Measurements from ENCODE around the gene PARD6G.

The PARD6G gene

DNA sequence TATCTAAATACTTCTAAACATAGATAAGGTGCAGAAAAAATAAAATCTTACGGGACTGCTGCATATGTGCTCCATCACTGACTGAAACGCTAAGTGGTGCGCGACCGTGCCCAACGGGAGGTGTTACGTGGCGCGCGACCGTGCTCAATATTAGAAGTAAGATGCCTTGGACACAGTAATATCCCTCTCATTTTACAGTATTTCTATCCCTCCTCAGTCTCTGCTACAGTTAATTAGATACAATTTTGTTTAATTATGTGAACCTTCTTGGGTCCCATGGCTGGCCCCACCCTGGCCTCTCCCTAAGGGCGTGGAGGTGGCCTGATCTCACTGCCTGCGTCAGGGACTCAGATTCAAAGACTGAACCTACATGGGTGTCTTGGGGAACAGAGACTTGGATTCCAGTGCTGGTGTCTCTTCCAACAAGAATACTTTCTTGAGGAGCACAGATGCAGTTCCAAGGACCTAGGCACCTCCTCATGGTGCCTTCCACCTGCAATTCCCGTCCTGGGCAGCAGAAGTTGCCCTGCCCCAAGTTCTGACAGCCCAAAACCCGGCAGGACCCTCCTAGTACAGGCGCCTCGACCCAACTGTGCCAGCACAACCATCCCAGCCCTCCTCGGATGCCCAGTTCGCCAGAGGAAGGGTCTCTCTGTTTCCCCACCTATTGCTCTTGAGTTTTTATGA lies 59.2 kb downstream of the PARD6G start:
- no peak for DNase-seq

DNA sequence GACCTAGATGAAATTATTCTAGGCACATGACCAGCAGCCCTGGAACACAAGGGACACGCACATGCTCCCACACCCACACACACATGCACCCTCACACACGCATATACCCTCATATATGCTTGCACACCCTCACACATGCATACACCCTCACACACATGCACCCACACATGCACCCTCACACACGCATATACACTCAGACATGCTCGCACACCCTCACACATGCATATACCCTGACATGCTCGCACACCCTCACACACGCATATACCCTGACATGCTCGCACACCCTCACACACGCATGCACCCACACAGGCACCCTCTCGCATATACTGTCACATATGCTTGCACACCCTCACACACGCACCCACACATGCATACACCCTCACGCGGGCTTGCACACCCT lies 61.8 kb downstream of the PARD6G start:
- no peak for DNase-seq

DNA sequence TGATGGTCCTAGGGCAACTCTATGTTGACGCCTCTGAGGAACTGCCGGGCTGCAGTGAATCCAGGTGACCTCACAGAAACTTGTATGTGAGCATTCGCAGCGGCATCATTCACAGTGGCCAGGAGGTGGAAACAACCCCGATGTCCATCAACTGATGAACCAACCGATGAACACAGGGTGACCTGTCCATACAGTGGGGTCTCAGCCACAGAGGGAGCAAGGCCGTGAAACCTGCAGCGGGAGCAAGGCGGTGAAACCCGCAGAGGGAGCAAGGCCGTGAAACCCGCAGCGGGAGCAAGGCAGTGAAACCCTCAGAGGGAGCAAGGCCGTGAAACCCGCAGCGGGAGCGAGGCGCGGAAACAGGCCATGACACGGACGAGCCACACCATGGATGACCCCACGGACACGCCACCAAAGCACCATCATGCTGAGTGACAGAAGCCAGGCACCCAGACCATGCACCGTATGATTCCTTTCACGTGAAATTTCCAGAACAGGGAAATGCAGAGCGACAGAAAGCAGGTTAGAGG lies 63.0 kb downstream of the PARD6G start:
- no peak for DNase-seq

DNA sequence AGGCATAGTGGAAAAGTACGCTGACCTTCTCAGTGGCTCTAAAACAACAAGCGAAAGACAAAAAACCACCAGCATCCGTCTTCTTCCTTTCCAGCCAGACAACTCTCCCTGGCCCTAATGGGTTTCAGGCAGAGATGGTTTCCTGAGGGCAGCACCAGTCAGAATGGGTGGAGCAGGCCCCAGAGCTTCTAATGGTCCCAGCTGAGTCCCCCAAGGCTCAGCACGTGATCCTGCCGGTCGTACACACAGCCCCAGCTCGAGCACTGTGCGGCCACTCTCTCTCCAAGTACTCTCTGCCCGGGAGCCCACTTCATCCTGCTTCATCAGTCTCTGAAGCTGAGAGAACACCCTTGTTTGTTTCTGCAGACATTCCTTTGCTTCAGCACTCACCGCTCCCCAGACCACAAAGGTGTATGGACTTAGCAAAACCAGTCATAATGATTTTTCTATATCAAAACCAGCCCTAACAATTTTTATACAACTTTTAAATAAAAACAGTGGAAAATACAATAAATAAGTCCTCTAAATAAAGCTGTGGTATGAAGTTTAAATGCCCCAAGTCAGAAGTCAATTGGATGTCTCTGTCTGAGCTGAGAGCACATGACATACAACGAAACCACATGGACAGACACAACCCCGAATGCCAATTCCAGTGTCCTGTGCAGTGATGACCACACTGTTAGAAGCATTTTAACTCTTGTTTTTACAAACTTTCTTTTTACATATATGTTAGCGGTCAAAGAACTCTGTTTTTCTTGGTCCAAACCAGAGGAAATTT lies 63.9 kb downstream of the PARD6G start:
- no peak for DNase-seq

DNA sequence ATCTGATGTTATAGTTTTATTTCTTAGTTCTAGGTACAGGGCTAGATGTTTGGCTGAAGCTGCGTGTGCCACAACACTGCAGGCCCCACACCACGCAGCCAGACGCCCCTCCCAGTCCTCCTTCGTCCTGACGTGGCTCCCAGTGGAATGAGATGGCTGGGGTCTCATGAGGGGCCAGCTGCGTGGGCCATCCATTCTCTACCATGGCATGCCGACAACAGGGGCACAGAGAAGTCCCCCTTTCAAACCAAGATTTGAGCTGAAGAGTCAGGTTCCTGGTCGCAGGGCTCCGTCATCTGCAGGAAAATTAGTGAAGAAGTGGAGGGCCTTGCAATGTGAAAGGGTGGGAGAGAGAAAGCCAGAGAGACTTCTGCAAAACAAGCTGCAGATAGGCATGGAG lies 64.5 kb downstream of the PARD6G start:
- no peak for DNase-seq

DNA sequence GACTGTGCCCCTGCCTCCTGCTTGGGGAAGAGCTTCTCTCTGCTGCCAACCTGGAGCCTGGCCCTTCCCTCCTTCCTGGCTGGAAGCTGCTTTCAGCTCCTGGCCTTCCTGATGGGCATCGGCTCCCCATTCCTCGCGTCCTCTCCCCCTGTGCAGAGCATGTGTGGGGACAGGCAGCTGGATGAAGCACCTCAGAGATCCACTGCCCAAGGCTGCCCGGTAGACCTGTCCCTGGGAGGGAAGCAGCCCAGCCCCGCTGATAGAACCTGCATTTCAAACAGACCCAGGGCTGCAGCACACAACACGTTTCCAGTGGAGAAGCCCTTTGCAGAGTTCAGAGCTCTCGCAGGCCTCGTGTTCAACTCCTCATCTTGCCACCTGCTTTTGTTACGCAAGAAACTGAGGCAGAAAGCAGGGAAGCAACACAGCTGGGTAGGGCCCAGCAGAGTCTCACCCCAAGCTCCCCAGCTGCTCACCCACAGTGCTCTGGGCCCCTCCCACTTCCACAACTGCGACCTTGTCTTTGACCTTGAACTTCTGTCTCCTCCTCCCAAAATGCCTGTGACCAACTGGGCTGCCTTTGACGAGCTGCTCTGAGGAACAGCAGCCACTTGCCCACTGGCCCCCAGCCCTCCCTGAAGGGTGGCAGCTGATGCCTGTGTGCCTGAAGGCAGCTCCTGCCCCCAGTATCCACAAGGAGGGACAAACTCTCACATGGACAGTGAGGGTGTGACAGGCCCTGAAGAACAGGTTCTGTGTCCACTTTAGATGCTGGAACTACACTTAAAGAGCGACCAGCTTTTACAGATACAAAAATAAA lies 65.5 kb downstream of the PARD6G start:
- no peak for DNase-seq

DNA sequence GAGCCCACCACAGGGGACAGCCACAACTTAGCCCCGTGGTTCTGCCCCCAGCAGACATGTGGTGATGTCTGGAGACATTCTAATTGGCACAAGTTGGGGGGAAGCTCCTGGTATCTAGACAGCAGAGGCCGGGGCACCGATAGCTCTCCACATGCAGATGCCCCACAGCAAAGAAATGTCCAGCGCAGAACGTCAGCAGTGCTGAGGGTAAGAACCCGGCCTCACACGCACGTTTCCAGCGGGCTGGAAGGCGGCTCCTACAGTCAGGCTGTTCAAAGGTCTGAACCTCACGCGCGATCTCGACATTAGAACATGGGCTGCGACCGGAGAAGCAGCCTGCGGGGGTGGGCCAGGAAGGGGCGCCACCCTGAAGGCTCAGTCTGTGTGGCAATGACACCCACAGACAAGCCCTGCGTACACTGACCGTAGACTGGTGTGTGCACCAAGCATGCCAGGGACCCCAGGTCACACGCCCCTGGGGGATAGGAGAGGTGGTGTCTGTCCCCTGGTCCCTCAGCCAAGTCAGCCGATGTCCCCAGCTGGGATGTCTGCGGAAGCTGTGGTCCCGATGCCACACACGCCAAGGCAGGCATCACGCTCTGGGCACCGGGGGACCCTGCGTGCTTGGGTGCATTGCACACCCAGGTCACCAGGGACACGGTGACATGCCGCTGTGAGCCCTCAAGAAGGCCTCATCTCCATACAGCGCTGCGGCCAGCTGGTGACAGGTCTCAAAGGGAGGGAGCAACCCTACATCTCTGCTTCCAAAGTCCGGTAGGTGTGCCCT lies 66.3 kb downstream of the PARD6G start:
- no peak for DNase-seq

DNA sequence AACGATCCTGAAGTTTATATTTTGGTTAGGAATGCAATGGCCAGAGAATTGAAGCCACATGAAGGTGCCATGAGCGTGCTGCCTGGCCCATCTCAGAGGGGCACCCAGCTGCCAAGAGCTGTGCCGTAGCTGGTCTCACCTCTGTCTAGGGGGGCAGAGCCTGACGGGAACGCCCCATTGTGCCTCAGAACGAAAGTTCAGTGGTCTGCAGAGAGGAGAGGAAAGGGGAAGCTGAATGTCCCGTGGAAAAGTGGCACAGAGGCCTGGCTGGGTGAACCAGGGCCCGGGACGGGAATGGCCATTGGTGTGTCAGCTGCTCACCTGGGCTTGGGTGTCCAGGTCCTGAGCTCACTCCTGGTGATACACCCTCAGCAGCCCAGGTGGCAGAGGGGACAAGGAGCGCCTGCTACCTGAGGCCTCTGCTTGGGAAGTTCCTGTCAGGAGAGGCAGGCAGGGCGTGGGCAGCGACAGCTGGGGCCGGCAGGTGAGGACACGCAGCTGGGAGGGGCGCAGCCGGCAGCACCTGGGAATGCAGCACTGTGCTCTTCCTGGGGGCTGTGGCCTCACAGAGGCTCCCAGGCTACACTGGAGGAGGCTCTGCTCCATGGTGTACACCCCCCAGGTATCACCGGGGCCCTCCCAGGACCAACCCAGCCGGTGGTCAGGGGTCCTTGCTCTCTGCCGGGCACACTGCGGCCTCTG lies 67.3 kb downstream of the PARD6G start:
- no peak for DNase-seq

DNA sequence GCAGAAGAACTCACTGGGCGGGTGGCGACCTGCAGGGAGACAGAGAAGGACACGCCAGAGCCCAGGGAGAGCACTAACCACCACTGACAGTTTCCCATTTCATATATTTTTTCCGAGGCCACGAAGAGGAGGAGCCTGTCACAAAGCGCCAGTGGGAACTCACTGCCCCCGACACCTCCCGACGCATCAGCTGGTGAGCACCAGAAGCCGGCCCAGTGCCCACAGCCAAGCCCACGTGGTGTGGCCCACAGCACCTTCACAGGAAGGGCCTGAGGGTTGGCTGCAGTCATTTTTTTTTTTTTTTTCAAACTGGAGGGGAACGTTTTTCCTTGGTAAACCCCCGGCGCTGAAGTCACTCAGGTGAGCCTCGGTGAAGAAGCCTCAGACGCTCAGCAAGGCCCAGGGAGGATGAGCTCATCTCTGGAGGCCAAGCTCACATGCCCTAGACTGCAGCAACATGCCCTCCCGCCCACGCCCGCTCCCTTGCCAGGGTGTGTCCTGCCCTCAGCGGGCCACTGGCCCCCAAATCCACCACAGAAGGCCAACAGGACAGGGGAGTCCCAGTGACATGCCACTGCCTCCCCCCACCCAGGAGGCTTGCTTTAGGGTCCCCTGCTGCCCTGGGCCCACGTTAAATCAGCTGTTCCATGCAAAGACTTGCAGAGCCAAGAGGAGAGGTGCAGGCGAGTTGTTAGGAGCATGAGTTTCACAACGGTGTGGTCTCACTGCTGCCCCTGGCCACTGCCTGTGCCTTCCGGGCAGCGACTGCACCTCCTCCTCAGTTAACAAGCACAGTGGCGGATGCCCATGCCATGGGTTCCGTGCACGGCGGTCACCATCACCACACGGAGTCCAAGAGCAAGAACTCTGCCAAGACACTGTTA lies 68.1 kb downstream of the PARD6G start:
- DNase-seq = no peak

DNA sequence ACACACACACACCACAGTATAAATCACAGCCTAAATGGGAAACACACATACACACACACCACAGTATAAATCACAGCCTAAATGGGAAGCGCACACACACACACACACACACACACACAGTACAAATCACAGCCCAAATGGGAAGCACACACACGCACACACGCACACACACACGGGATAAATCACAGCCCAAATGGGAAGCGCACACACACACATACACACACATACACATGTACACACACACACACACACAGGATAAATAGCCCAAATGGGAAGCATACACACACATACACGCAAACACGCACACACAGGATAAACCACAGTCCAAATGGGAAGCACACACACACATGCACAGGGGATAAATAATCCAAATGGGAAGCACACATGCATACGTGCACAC lies 70.2 kb downstream of the PARD6G start:
- no peak for DNase-seq

DNA sequence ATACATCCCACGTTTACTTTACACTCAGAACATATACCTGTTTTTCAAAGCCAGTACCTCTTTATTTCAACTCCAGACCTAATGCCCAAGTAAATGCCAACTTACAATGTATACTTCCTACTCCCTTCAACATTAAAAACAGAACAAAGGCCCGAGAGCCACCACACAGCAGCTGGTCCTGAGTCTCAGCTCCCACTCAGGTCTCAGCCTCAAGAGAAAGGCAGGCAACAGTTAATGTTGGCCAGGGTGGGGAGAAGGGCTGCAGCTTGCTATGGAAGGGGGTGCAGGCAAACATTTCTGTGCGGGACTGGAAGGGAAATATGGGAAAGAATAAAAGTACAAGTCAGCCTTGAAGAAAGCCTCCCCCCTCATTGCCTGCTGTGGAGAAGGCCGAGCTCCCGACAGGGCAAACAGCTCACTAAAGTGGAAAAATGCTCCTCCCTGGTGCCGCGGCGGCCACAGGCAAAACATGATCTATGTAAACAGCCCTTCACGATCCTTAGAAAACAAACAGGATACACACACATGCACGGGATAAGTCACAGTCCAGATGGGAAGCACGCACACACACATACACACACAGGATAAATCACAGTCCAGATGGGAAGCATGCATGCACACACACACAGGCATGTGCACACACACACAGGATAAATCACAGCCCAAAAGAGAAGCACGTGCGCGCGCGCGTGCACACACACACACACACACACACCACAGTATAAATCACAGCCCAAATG lies 70.8 kb downstream of the PARD6G start:
- DNase-seq = no peak

DNA sequence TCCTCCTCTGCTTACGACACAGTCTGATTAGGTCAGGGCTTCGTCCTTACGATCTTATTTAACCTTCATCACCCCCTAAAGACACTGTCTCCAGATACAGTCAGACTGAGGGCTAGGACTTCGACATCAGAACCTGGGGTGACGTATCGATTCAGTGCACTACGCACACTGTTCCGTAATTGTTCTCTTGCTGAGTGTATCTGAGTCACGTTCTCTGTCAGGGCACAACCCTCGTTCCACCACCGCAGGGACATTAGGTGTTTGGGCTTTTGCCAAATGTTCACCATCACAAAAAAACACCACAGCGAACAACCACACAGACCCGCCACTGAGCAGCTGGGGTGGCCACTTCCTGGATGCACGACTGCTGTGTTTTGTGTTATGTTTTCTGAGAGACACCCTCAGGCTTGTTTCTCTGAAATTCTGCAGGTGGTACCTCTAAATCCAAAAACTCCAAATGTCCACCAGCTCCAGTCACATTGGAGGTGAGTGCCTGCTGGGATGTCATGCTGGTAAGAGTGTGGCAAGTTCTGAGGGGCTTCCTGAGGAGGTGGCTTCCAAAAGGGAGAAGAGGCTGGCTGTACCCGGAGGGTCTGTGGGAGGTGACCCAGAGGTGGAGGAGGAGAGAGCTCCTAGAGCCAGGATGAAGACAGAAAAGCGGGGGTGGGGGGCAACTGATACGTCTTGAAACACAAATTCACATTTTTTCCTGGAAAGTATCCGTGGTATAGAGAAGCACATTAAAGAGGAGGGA lies 71.7 kb downstream of the PARD6G start:
- peak; percentile 78 for DNase-seq

DNA sequence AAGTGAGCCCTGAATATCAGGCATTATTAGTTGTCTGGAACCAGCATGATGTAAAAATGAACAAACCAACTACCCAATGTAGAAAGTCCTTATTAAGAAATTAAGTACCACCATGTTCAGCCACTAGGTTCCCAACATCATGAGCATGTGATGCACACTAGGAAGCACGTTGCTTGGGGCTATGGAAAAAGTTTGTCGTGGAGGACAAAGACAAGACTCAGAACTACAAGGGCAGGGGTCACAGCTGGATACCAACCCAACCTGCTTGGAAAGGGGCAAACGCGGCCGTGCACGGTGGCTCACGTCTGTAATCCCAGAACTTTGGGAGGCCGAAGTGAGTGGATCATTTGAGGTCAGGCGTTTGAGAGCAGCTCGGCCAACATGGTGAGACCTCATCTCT lies 74.3 kb downstream of the PARD6G start:
- DNase-seq = no peak

DNA sequence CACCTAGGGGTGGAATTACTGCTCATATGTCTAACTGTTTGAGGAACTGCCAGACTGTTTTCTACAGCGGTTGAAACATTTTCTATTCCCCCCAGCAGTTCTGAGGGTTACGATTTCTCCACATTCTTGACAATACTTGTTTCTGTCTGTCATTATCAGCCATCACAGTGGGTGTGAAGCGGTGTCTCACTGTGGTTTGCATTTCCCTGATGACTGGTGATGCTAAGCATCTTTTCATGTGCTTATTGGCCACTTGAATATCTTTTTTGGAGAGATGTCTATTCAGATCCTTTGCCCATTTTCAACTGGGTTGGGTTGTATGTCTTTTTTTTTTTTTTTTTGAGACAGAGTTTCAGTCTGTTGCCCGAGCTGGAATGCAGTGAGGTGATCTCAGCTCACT lies 75.3 kb downstream of the PARD6G start:
- peak; percentile 45 for DNase-seq

DNA sequence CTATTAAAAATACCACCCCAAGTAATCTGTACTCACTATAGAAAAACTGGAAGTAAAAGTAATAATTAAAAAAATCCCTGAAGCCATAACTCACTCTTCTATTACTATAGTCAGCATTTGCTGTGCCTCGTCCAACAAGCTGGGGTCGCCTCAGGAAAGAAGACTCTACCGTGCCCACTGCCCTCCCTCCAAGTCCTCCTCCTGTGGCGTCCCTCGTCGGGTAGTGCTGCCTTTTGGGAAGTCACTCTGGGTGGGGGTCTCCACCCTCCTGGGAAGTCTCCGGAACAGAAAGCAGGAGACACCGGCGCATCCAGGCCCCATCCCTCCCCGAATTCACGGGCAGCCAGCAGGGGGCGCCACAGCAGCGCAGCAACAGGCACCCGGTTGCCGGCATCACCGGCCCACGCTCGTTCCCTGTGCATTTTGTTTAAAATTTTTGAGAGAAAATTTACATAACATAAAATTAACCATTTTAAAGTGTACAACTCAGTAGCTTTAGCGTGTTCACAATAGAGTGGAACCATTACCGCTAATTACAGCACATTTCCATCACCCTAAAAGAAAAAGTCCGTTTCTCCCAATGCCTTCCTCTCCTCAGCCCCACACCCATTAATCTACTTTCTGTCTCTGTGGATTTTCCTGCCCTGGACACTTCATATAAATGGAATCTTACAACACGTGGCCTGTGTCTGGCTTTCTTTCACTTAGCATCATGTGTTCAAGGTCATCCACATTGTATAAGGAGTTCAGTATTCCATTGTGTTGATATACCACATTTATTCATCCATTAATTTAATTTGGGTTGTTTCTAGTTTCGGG lies 76.1 kb downstream of the PARD6G start:
- peak; percentile 53 for DNase-seq

DNA sequence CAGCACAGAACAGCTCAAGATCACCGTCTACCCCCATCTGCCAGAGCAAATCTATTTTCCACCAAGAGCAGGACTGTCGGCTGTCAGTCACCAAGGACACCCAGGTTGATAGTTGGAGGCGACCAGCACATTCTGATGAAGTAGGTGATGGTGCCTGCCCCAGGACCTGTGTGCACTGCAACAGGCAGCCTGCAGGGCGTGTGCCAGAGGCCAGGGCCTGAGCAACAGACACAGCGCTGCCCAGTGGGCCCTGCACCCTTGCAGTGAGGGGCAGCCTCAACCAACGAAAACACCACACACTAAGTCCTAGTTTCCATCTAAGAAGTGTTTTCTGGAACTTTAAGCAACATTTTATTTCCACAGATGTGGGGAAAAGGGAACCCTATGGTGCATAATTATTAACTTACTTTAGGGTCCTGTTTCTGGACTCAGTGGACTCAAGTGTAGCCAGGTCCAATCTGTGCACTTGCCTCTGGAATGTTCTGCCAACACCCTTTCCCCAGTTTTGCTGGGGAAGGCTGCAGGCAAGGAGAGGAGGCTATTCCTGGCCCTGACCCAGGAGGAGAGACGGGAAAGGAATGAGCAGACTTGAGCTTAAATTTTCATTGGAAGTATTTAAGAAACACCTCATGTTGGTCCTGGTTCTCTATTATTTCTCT lies 76.8 kb downstream of the PARD6G start:
- no peak for DNase-seq

DNA sequence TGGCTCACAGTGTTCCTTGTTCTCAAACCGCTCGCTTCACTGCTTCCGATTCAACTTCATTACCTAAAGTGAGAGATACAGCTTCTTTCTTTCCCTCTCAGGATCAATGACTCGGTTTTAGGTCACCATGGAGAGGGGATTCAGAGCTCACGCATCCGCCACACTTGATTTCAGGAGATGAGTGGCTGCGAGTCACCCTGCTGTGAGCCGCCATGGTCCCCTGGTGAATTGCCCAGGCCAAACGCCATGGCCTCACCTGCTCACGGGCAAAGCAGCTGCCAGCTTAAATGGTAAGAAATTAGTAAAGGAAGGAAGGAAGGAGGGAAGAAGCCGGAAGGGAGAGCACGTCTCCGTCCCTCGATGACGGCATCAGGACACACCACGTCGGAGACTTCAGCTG lies 77.7 kb downstream of the PARD6G start:
- DNase-seq = no peak

DNA sequence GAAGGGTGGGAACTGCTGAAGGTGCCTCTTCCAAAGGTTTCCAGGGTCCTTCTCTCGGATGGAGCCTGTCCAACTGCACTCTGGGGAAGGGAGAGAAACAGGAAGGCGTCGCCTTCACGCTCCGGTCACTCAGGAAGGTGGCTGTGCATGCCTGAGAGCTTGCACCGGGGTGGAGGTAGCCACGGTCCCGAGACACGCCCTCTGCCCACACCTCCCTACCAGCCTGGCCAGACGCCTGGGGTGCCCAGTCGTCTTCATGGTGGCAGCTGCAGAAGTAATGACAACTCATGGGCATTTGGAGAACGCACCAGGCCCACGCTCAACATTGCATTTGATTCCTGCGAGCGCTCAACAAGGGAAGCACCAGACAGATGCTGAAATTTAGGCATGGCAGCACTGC lies 78.3 kb downstream of the PARD6G start:
- no peak for DNase-seq

All from CD4-positive, alpha-beta T cell treated with Interleukin-12 subunit alpha and Interleukin-12 subunit beta, for 1 hour (primary cell).